GM19452 (cell line): ENCODE measurements around the gene NCAPD2.
"Not testable (repeated sequence)": the region's sequence is repeated elsewhere in the genome, so short reads cannot be mapped to it uniquely, and the experiment has no call there.

Source experiments
- ATAC-seq: cut with Tn5 transposase; IDR thresholded peaks from one replicate; pipeline ENCODE4 v1.9.1; 2021; ENCODE audit not compliant: unreplicated experiment

Gene NCAPD2

DNA sequence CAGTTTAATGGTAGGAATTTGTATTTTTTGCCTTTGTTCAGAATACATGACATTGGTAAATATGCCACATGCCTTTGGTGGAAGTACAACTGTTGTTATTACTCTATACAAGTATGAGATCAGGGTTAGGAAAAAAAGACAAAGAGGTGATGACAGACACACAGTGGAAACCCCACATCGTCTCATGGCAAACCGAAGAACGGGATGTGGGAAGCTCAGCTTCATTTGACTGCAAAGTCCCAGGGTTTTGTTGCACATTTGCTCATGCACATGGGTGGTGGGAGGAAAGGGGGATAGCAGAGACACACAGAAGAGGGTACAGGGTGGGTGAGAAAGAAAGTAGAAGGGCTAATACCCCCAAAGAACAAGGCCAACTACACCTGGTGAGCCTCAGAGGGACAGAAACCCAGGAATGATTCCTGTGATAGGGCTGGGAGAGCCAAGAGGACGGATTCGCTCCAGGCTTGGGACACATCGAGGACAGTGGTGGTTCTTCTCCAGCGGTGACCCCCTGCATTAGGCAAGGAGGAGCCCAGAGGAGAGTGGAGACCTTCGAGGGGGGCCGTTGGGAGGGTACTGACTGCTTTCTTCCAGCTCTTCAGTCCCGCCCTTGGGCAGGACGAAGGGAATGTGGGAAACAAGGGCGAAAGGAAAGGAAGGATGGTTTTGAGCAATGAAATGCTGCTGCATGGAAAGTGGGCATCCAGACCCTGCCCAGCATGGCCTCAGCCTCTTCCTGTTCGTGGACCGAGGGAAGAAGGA lies 31.5 kb upstream of the NCAPD2 start:
- no peak for ATAC-seq

DNA sequence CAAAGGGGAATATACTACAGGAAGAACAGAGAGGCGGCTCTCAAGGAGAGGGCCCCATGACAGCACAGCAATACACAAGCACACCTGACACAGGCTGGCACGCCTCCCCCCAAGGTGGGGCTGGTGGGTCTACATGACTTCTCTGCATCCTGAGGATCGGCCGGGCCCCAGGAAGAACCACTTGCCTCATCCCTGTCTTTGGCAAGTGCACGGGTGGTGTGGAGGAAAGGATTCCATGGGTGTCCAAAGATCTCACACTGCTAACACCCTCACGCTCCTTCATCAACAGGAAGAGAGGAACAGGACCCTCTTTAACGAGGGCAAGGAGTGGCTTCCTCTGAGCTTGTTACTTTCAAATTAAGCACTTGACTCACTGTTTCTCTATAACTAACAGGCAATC lies 30.7 kb upstream of the NCAPD2 start:
- no peak for ATAC-seq

DNA sequence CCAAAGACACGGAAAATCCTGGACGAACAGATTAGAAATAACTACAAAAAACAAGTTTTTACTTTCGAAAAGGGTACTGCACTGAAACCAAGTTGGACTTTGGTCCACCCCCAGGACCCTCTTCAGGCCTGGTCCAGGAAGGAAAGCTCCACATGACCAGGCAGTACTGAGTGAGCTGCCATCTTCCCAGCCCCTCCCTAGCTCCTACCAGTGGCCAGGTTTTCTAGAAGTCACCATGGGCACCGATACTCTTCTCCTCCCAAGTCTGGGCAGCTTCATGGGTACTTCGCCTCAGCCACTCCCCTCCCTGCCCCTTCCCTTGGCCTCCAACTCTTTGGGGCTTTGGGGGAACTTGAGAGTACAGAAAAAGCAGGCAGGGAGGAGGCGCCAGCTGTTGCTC lies 30.0 kb upstream of the NCAPD2 start:
- ATAC-seq, result no peak

DNA sequence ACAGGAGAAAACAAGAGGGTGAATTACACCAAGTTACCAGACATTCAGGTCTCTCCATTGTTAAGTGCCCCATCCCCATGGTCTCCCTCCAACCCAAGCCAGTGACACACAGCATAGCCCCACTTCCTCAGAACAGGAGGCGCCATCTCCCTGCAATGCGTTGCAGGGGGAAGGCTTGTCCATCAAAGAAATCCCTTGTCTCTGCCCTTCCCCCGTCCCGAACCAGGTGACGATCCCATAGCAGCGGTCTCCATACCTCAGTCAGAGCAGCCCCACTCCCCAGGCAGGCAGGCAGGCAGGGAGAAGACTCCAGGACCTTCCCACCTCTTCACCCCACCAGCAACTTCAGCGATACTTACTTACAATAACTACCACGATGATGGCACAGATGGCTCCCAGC lies 29.4 kb upstream of the NCAPD2 start:
- no peak for ATAC-seq

DNA sequence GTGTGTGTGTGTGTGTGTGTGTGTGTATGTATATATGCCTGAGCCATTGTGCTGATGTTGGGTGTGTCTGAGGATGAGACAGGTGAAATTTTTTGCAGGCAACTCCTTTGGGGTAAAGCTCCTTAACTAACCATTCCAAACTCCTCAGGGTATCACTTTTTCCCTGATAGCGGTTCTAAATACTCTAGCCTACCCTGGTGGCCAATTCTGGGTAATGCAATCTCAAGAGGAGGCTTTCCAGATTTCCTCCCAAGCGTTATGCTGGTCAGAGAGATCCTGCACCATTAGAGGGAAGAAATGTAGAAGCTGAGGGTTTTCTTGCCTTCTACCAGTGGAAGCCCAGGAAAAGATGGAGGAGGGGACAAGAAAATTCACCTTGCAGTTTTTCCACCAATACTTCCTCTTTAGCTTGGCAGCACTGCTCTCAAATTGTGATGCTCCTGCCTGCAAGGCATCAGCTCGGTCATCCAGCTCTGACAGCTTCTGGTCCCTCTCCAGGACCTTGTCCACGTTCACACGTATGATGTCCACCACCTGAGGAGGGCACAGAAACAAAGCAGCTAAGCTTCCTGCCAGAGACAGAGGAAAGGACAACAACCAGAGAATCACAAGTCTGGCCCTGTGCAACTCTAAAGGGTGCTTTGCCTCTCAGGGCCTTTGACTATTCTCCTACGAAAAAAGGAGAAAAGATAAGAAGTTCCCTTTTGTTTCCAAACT lies 28.3 kb upstream of the NCAPD2 start:
- no peak for ATAC-seq

DNA sequence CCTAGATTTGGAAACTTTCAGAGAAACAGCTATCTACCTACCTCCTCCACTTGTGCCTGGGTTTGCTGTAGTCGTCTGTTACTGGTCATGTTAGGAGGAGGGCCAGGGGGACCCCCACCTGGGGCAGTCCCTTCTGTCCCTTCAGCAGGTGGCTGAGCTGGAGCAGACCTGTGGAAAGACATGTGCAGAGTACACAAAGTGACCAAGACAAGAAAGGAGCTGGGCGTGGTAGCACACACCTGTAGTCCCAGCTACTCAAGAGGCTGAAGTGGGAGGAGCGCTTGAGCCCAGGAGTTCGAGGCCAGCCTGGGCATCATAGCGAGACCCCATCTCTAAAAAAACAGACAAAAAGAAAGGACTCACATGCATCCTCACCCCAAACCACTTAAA lies 27.7 kb upstream of the NCAPD2 start:
- ATAC-seq, result no peak

DNA sequence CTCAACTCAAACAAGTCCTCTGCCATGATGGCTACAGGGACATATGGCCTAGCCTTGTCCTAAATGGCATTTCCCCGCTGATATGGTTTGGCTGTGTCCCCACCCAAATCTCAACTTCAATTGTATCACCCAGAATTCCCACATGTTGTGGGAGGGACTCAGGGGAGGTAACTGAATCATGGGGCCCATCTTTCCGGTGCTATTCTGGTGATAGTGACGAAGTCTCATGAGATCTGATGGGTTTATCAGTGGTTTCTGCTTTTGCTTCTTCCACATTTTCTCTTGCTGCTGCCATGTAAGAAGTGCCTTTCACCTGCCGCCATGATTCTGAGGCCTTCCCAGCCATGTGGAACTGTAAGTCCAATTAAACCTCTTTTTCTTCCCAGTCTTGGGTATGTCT lies 27.2 kb upstream of the NCAPD2 start:
- not testable (repeated sequence) for ATAC-seq

DNA sequence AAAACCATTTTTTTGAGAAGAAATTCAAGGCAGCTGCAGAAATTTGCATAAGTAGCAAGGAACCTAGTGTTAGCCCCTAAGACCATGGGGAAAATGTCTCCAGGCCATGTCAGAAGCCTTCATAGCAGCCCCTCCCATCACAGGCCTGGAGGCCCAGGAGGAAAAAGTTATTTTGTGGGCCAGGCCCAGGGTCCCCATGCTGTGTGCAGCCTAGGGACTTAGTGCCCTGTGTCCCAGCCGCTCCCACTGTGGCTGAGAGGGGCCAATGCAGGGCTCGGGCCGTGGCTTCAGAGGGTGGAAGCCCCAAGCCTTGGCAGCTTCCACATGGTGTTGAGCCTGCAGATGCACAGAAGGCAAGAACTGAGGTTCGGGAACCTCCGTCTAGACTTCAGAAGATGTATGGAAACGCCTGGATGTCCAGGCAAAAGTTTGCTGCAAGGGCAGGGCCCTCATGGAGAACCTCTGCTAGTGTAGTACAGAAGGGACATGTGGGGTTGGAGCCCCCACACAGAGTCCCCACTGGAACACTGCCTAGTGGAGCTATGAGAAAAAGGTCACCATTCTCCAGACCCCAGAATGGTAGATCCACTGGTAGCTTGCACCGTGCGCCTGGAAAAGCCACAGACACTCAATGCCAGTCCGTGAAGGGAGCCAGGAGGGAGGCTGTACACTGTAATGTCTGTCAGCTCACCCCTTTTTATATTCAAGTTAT lies 26.2 kb upstream of the NCAPD2 start:
- ATAC-seq, result not testable (repeated sequence)

DNA sequence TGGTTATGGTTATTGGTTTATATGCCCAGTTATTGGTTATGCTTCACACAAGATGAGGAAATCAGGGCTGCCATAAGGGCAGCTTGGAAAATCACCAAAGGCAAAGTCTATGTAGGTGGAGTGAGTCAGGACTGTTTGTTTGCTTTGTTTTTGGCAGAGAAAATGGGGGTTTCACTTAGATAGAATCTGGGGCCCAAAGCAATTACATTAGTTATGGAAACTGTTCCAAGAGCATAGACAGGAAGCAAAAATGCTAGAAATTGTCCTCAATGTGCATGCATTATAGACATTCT lies 25.7 kb upstream of the NCAPD2 start:
- no peak for ATAC-seq

DNA sequence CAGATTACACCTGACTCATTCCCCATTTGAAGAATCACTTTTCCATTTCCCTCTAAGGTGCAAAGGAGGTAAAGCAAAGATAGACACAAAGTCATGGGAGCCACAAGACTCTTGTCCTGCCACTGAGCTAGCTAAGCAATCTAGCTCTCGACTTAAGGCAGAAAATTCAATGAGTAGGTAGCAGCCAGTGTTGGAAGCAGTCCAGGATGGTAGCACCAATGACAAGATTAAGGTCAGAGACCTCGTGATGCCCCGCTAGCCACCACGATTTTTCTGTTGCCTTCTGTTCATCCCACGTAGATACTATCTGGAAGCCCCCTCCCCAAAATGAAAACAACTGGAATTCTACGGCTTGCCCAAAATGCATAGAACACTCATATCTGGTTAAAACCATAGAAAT lies 24.8 kb upstream of the NCAPD2 start:
- no peak for ATAC-seq

DNA sequence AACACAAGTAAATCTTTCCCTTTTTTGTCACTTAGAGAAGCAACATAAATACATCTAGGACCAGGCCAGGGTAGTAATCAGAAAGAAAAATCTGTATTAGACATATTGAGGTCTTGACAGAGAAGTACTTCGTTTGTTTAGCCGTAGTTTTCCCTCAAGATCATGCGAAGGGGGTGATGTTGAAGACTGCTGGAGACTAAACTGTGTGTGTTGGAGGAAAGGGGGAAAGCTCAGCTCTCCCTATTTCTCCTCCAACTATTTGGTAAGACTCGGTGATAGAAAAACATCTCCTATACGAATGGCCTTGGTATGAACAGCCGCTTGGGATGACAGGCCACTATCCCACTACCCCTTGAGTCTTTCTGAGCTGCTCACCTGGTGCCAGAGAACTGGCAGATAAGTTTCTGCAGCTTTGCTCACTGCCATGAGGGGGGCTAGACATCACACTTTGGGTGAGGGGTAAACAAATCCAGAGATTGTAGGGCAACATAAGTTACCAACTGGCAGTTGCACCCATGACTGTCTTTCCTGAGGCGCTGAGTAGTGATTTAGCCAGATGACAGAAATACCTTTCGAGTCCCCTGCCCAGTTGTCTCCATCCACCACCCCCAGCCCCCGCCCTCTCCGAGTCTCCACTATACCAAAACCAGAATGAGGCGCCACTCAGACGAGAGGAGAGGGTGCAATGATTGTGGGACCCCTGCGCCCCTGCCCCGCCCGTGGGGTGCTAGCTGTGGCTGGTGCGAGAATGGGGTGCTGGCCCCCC lies 24.1 kb upstream of the NCAPD2 start:
- no peak for ATAC-seq

DNA sequence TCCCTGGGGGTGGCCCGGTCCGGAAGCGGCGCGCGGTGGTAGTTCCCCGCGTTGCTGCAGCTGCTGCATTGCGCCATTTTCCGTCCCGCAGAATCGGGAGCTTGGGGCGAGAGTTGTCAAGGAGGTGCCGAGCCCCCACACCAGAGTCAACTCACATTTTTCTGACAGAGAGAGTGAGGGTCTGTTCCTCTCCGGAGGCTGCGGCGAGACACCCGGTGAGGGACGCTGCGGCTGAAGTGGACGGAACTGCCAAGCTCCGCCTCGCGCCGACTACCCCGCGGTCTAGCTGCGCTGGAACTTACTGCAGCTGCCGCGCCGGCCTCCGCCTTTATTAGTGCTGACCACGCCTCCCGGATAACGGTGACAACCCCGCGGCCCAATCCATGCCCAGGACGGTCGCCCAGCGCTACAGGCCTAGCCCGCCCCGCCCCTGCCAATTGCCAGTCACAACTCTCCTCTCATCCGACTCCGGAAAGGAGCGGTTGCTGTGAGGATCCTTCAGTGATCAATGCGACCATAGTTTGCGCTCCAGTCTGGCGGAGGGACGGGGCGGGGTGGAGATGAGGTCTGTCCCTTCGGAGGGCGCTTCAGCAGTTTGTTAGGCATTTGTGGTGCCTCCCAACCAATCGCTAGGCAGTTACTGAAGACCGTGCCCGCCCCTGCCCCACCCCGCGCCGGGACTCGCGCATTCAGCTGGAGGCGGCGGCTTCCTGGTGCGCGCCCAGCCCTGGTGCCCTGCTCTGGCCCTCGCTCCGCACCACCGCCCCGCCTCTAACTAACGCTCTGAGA lies 23.3 kb upstream of the NCAPD2 start, which contains the start of gene VAMP1:
TSS of gene VAMP1 (minus strand) at position 303 of the 789 bp plus-strand sequence. CDS start at position 157, 146 bp downstream.
- peak; percentile 80 for ATAC-seq

DNA sequence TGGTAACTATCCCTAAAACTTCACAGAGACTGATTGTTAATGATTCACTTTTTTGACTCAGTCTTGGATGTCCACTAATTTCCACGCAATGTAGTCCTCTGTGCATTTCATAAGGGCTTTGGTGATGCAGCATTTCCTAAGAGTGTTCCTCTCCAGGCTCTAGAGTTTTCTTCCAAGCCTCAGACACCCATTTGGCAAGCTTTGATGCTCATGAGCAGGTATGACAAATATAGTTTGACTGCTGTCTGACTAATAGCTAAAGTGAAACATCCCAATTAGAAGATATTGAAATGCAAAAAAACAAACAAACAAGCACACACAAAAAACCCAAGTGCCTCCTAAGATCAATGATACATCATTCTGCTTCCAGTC lies 21.9 kb upstream of the NCAPD2 start:
- no peak for ATAC-seq

DNA sequence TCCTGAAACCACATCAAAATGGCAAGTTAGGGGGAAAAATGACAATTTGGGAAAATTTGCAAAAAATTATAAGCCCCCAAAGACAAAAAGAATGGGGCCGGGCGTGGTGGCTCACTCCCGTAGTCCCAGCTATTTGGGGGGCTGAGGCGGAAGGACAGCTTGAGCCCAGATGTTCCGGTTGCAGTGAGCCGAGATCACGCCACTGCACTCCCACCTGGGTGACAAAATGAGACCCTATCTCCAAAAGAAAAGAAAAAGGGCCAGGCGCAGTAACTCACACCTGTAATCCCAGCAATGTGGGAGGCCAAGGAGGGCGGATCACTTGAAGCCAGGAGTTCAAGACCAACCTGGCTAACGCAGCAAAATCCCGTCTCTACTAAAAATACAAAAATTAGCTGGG lies 21.4 kb upstream of the NCAPD2 start:
- no peak for ATAC-seq

DNA sequence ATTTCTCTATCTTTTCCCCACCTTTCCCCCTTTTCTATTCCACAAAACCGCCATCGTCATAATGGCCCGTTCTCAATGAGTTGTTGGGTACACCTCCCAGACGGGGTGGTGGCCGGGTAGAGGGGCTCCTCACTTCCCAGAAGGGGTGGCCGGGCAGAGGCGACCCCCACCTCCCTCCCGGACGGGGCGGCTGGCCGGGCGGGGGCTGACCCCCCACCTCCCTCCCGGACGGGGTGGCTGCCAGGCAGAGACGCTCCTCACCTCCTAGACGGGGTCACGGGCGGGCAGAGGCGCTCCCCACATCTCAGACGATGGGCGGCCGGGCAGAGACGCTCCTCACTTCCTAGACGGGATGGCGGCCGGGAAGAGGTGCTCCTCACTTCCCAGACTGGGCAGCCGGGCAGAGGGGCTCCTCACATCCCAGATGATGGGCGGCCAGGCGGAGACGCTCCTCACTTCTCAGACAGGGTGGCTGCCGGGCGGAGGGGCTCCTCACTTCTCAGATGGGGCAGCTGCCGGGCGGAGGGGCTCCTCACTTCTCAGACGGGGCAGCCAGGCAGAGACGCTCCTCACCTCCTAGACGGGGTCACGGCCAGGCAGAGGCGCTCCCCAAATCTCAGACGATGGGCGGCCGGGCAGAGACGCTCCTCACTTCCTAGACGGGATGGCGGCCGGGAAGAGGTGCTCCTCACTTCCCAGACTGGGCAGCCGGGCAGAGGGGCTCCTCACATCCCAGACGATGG lies 18.5 kb upstream of the NCAPD2 start:
- not testable (repeated sequence) for ATAC-seq

DNA sequence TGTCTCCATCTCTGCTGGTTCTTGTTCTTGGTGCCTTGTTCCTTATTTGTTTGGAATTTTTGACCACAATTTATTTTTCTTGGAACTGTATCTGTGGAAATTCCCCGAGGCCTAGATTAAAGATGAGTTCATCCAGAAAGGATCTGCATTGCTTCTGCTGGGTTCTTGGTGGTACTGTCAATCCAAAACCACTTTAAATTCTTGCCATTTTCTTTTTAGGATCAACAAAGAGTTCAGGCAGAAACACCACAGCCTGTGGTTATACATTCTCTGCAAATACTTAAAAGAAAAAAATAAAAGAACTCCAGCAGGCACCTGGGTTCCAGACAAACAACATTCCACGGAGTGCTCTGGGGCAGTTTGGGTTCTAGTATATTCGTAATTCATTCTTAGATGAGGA lies 17.4 kb upstream of the NCAPD2 start:
- no peak for ATAC-seq

DNA sequence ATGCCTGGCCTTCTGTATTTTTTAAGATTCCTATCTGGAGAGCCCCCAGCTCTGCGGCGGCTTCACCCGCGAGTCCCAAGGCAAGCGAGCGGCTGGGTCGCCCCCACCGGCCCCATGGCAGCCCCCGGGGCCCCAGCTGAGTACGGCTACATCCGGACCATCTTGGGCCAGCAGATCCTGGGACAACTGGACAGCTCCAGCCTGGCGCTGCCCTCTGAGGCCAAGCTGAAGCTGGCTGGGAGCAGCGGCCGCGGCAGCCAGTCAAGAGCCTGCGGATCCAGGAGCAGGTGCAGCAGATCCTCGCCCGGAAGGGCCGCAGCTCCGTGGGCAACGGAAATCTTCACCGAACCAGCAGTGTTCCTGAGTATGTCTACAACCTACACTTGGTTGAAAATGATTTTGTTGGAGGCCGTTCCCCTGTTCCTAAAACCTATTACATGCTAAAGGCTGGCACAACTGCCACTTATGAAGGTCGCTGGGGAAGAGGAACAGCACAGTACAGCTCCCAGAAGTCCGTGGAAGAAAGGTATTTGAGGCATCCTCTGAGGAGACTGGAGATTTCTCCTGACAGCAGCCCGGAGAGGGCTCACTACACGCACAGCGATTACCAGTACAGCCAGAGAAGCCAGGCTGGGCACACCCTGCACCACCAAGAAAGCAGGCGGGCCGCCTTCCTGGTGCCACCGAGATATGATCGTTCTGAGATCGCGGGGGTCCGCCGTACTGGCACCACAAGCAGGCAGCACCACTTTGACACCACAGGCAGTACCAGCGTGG lies 16.1 kb upstream of the NCAPD2 start:
- ATAC-seq, result not testable (repeated sequence)

DNA sequence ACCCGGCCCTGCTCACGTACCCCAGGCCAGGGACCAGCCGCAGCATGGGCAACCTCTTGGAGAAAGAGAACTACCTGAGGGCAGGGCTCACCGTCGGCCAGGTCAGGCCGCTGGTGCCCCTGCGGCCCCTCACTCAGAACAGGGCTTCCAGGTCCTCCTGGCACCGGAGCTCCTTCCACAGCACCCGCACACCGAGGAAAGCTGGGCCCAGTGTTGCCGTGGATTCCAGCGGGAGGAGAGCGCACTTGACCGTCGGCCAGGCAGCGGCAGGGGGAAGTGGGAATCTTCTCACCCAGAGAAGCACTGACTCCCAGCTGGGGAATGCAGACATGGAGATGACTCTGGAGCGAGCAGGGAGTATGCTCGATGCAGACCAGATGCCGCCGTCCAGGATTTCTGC lies 15.5 kb upstream of the NCAPD2 start:
- no peak for ATAC-seq

DNA sequence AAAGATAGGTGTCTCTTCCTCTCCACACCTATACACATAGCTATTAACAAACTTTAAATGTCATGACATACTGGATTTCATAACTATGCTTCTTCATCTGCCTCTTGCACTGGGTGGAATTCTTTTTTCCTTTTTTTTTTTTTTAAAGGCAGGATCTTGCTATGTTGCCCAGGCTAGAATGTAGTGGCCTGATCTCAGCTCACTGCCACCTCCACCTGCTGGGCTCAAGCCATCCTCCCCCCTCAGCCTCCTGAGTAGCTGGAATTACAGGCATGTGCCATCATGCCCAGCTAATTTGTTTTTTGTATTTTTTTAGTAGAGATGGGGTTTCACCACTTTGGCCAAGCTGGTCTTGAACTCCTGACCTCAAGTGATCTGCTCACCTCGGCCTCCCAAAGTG lies 5.7 kb upstream of the NCAPD2 start:
- ATAC-seq, result no peak
